ENCODE measurements around the gene SLC35G6. TPM values are rescaled to one million over a fixed set of nuclear protein-coding genes. Genes with fewer than 3 reads are reported as not detected.
"Not testable (repeated sequence)": the region's sequence is repeated elsewhere in the genome, so short reads cannot be mapped to it uniquely, and the experiment has no call there.

The SLC35G6 gene
- polyA plus RNA-seq, 2 of the 4 experiments (the other 2 are of a cell fraction) = not detected

- peaks cover 24% of the 10 kb centered on the region for H3K4me1 ChIP-seq
- FAIRE-seq (no peak), DNase-seq (ENCODE audit: low read depth in 1 of 2, low spot score in 1 of 2) (no peak), ATAC-seq (no peak)
- TF ChIP-seq SMC3 (IDR thresholded peaks at IDR 0.05) = no peak
- TF ChIP-seq MAX (IDR thresholded peaks at IDR 0.05) = no peak
- H3K27ac ChIP-seq = no peak overlapping the region
- POLR2A ChIA-PET = interaction anchor here (1.7 kb wide), 1 partner anchor 16 kb away, joined by 13 read pairs; the partner anchor contains the start of gene POLR2A
- H3K4me2 ChIP-seq = no peak overlapping the region
- no peak overlapping the region for H3K4me3 ChIP-seq
- no peaks in the 10 kb centered on the region for H3K9me3 ChIP-seq
- 95% methylated on average over 11 of the region's 11 CpGs for WGBS (ENCODE audit: missing lambda C conversion rate)
- CTCF ChIA-PET = interaction anchor here (1.5 to 30.1 kb wide), 2 partner anchors 10 to 27 kb away, joined by 6 to 342 read pairs; partner anchors contain the start of genes CHRNB1, FGF11 and TMEM102
These were observed 13.0 kb upstream of the SLC35G6 start for GRCh38 chr17:7468290-7468689.

GRCh38 chr17:7468804-7469389 is 12.3 kb upstream of the SLC35G6 start:
- no peak overlapping the region for H3K4me3 ChIP-seq
- ChIA-PET POLR2A (no interaction called here), CTCF (interaction anchor here (1.5 to 30.1 kb wide), 2 partner anchors 10 to 28 kb away, joined by 6 to 342 read pairs; partner anchors contain the start of genes CHRNB1, FGF11 and TMEM102)
- H3K9me3 ChIP-seq = no peaks in the 10 kb centered on the region
- ATAC-seq (no peak), FAIRE-seq (no peak), DNase-seq (ENCODE audit: low read depth in 1 of 2, low spot score in 1 of 2) (no peak)
- no peak overlapping the region for H3K27ac ChIP-seq
- TF ChIP-seq HMGXB4 (CRISPR knock-in tag; IDR thresholded peaks at IDR 0.05; ENCODE audit: borderline replicate concordance) (no peak), RCOR1 (IDR thresholded peaks at IDR 0.05; ENCODE audit: low read depth, low read length) (no peak)
- peaks cover 24% of the 10 kb centered on the region for H3K4me1 ChIP-seq
- H3K4me2 ChIP-seq = no peak overlapping the region
- 78% methylated on average over 12 of the region's 12 CpGs for WGBS (ENCODE audit: missing lambda C conversion rate)

GRCh38 chr17:7469843-7470242 is 11.4 kb upstream of the SLC35G6 start:
- not testable (repeated sequence) for DNase-seq (ENCODE audit: low read depth in 1 of 2, low spot score in 1 of 2); FAIRE-seq; H3K4me2 ChIP-seq; H3K27ac ChIP-seq; H3K4me3 ChIP-seq; ATAC-seq; H3K9me3 ChIP-seq
- 94% methylated on average over 12 of the region's 12 CpGs for WGBS (ENCODE audit: missing lambda C conversion rate)
- peaks cover 24% of the 10 kb centered on the region for H3K4me1 ChIP-seq
- POLR2A ChIA-PET = interaction anchor here (2.3 kb wide), 1 partner anchor 14 kb away, joined by 8 read pairs; the partner anchor contains the start of gene POLR2A
- CTCF ChIA-PET = interaction anchor here (1.1 to 30.1 kb wide), 8 partner anchors 10 to 219 kb away, joined by 3 to 342 read pairs (median 4); partner anchors contain the start of genes CHRNB1, FGF11, TMEM102 and WRAP53
- TF ChIP-seq CEBPB (IDR thresholded peaks at IDR 0.05) = peak in 1 of 2 experiments; percentile 34; a peak in 2 of 4 replicates

- ATAC-seq; H3K27ac ChIP-seq; H3K4me2 ChIP-seq; H3K9me3 ChIP-seq; DNase-seq (ENCODE audit: low read depth in 1 of 2, low spot score in 1 of 2); FAIRE-seq; H3K4me3 ChIP-seq: not testable (repeated sequence)
- CTCF ChIA-PET = interaction anchor here (0.7 to 30.1 kb wide), 8 partner anchors 10 to 218 kb away, joined by 3 to 342 read pairs (median 4); partner anchors contain the start of genes CHRNB1, FGF11, TMEM102 and WRAP53
- 92% methylated on average over 8 of the region's 8 CpGs for WGBS (ENCODE audit: missing lambda C conversion rate)
- POLR2A ChIA-PET = interaction anchor here (2.3 kb wide), 1 partner anchor 14 kb away, joined by 8 read pairs; the partner anchor contains the start of gene POLR2A
- H3K4me1 ChIP-seq = peaks cover 24% of the 10 kb centered on the region
These were observed 10.7 kb upstream of the SLC35G6 start for GRCh38 chr17:7470457-7470973.

- ATAC-seq (no peak), DNase-seq (ENCODE audit: low read depth in 1 of 2, low spot score in 1 of 2) (no peak), FAIRE-seq (no peak)
- H3K4me2 ChIP-seq = no peak overlapping the region
- 92% methylated on average over 2 of the region's 2 CpGs for WGBS (ENCODE audit: missing lambda C conversion rate)
- peaks cover 28% of the 10 kb centered on the region for H3K4me1 ChIP-seq
- H3K4me3 ChIP-seq = no peak overlapping the region
- ChIA-PET CTCF (interaction anchor here (1.1 to 30.1 kb wide), 3 partner anchors 10 to 89 kb away, joined by 3 to 342 read pairs (median 13); partner anchors contain the start of genes CHRNB1, FGF11 and TMEM102), POLR2A (interaction anchor here (2.3 kb wide), 1 partner anchor 12 kb away, joined by 8 read pairs; the partner anchor contains the start of gene POLR2A)
- no peaks in the 10 kb centered on the region for H3K9me3 ChIP-seq
- H3K27ac ChIP-seq = 0 out of 6 replicates have a peak overlapping the region, but pooled peaks of 1 of the 2 experiments have one; percentile 1
- no peak for TF ChIP-seq TFCP2L1 (CRISPR knock-in tag; IDR thresholded peaks at IDR 0.05)
- TF ChIP-seq RAD21 (conservative IDR thresholded peaks at IDR 0.05 in 1 of 2, IDR thresholded peaks at IDR 0.05 in 1 of 2) = no peak
- no peak for TF ChIP-seq NPAS2 (CRISPR knock-in tag; IDR thresholded peaks at IDR 0.05; ENCODE audit: borderline replicate concordance)
- TF ChIP-seq MAZ (IDR thresholded peaks at IDR 0.05; ENCODE audit: borderline replicate concordance, low read depth, low read length) = no peak
- no peak for TF ChIP-seq RNF2 (IDR thresholded peaks at IDR 0.05; ENCODE audit: borderline replicate concordance, low read depth)
- no peak for TF ChIP-seq NR3C1 (IDR thresholded peaks at IDR 0.05)
- TF ChIP-seq USF2 (IDR thresholded peaks at IDR 0.05) = no peak
- no peak for TF ChIP-seq GATA3 (IDR thresholded peaks at IDR 0.05; ENCODE audit: borderline replicate concordance)
- TF ChIP-seq CTCF (IDR thresholded peaks at IDR 0.05) = no peak
- no peak for TF ChIP-seq ZC3H11A (IDR thresholded peaks at IDR 0.05)
- TF ChIP-seq MAFK (IDR thresholded peaks at IDR 0.05; ENCODE audit: partially characterized antibody) = no peak
- TF ChIP-seq BCL3 (IDR thresholded peaks at IDR 0.05) = no peak
- TF ChIP-seq FOXS1 (CRISPR knock-in tag; IDR thresholded peaks at IDR 0.05) = no peak
These were observed 9.5 kb upstream of the SLC35G6 start for GRCh38 chr17:7471729-7472128.

All from A549 (cell line).